ENCODE measurements around the gene TNIP1. TPM values are rescaled to one million over a fixed set of nuclear protein-coding genes. Genes with fewer than 3 reads are reported as not detected.

TNIP1 gene
- total RNA-seq, 1 donor, result 85.8 TPM

DNA sequence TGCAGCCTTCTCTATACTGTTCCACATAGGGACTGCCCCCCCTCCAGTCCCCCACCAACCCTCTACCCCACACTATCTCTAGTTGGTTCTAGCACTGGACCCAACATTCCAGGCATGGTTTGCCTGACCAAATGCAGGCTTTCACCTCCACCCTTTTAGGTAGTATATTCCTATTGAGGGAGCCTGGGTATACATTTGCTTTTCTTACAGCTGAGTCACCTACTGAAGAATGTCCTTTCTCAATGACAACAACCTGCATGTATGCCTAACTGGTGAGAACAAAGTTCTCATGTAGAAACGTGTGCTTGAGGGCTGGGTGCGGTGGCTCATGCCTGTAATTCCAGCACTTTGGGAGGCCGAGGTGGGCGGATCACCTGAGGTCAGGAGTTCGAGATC, 8.2 kb downstream of the TNIP1 start:
- Histone ChIP-seq H3K9me3 (ENCODE audit: low read depth, low read length) (no peaks in the 10 kb centered on the region), H4K20me1 (ENCODE audit: insufficient read depth, low read length) (peaks cover 44% of the 10 kb centered on the region), H3K36me3 (ENCODE audit: insufficient read depth, low read length) (no peaks in the 10 kb centered on the region), H3K4me2 (ENCODE audit: insufficient read depth, low read length) (no peak overlapping the region), H3K4me1 (ENCODE audit: insufficient read depth, low read length) (peaks cover 42% of the 10 kb centered on the region), H3K27ac (ENCODE audit: low read depth, low read length) (no peak overlapping the region), H2AFZ (ENCODE audit: low read length) (no peak overlapping the region), H3K79me2 (ENCODE audit: insufficient read depth, low read length) (peaks cover 80% of the 10 kb centered on the region), H3K27me3 (ENCODE audit: insufficient read depth, low read length) (no peaks in the 10 kb centered on the region), H3K4me3 (ENCODE audit: insufficient read depth, low read length) (no peak overlapping the region)
- DNase-seq (ENCODE audit: insufficient read length, low spot score, missing footprints), result peak; percentile 83
- TF ChIP-seq, protein P1, sequence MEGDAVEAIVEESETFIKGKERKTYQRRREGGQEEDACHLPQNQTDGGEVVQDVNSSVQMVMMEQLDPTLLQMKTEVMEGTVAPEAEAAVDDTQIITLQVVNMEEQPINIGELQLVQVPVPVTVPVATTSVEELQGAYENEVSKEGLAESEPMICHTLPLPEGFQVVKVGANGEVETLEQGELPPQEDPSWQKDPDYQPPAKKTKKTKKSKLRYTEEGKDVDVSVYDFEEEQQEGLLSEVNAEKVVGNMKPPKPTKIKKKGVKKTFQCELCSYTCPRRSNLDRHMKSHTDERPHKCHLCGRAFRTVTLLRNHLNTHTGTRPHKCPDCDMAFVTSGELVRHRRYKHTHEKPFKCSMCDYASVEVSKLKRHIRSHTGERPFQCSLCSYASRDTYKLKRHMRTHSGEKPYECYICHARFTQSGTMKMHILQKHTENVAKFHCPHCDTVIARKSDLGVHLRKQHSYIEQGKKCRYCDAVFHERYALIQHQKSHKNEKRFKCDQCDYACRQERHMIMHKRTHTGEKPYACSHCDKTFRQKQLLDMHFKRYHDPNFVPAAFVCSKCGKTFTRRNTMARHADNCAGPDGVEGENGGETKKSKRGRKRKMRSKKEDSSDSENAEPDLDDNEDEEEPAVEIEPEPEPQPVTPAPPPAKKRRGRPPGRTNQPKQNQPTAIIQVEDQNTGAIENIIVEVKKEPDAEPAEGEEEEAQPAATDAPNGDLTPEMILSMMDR (IDR thresholded peaks at IDR 0.05; ENCODE audit: extremely low read depth, low read depth, low read length), result no peak

DNA sequence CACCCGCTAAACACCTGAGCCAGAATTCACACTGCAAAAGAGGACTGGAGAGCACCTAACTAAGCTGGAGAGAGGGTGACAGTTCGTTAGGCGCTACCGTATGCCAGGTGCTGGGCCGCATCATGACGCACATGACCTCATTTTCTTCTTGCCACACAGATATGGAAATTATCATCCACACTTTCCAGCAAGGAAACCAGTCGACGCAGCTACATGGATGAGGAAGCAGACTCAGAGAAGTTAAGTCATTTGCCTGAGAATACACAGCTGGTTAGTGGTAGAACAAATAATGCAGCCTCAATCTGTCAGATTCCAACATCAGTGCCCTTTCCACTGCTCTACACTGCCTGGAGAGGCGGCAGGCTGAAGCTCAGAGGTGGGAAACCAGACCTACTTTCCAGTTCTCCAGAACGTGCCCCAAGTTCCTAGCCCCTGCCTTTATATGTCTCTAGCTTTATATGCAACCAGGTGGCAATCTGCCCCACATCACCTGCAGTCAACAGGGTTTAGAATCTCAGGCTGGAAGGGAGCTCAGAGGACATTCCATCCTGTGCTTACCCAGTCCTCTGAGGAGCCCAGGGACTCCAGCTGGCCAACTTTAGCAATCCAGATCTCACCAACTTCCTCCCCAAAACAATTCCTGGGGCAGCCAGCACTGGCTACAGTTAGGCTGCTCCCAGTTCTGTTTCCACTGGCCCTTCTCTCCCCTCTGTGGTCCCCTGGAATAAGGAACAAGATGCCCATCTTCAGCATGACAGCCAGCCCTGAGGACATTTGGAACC, 8.8 kb downstream of the TNIP1 start:
- H3K9me3 ChIP-seq (ENCODE audit: low read depth, low read length), result no peaks in the 10 kb centered on the region
- H3K4me1 ChIP-seq (ENCODE audit: insufficient read depth, low read length), result peaks cover 42% of the 10 kb centered on the region
- no peak overlapping the region for H3K4me3 ChIP-seq (ENCODE audit: insufficient read depth, low read length)
- TF ChIP-seq, protein P1 (IDR thresholded peaks at IDR 0.05; ENCODE audit: extremely low read depth, low read depth, low read length), result no peak
- H3K79me2 ChIP-seq (ENCODE audit: insufficient read depth, low read length), result peaks cover 80% of the 10 kb centered on the region
- no peaks in the 10 kb centered on the region for H3K36me3 ChIP-seq (ENCODE audit: insufficient read depth, low read length)
- DNase-seq (ENCODE audit: insufficient read length, low spot score, missing footprints), result peak; percentile 83
- no peak overlapping the region for H2AFZ ChIP-seq (ENCODE audit: low read length)
- H4K20me1 ChIP-seq (ENCODE audit: insufficient read depth, low read length), result peaks cover 44% of the 10 kb centered on the region
- no peaks in the 10 kb centered on the region for H3K27me3 ChIP-seq (ENCODE audit: insufficient read depth, low read length)
- H3K27ac ChIP-seq (ENCODE audit: low read depth, low read length), result peak overlapping the region; percentile 62
- H3K4me2 ChIP-seq (ENCODE audit: insufficient read depth, low read length), result no peak overlapping the region

- no peak for DNase-seq (ENCODE audit: insufficient read length, low spot score, missing footprints)
- no peak overlapping the region for H2AFZ ChIP-seq (ENCODE audit: low read length)
- H3K79me2 ChIP-seq (ENCODE audit: insufficient read depth, low read length), result peaks cover 82% of the 10 kb centered on the region
- H3K36me3 ChIP-seq (ENCODE audit: insufficient read depth, low read length), result no peaks in the 10 kb centered on the region
- H4K20me1 ChIP-seq (ENCODE audit: insufficient read depth, low read length), result peaks cover 42% of the 10 kb centered on the region
- peaks cover 33% of the 10 kb centered on the region for H3K4me1 ChIP-seq (ENCODE audit: insufficient read depth, low read length)
- H3K4me3 ChIP-seq (ENCODE audit: insufficient read depth, low read length), result no peak overlapping the region
- H3K4me2 ChIP-seq (ENCODE audit: insufficient read depth, low read length), result no peak overlapping the region
- no peak overlapping the region for H3K27ac ChIP-seq (ENCODE audit: low read depth, low read length)
- H3K9me3 ChIP-seq (ENCODE audit: low read depth, low read length), result no peaks in the 10 kb centered on the region
- TF ChIP-seq, protein P1 (IDR thresholded peaks at IDR 0.05; ENCODE audit: extremely low read depth, low read depth, low read length), result no peak
- no peaks in the 10 kb centered on the region for H3K27me3 ChIP-seq (ENCODE audit: insufficient read depth, low read length)
Measured at GRCh38 chr5:151071021-151071420, 9.8 kb downstream of the TNIP1 start.

DNA sequence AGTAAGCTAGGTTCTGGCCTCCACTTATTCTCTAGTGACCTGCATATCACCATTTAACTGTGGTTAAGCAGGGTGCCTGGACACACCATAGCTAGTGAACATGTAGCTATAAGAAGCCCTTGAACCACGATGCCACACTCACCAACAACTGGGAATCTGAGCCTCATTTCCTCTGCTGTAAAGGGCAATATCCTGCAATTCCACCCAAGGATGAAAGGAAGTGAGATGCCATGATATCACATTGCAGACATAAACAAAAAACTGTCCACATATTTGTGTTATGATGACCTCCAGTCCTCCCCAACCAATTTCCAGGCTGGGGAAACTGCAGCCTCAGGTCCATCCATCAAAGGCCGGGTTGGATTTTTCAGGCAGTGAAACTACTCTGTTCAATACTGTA, 10.4 kb downstream of the TNIP1 start:
- TF ChIP-seq, protein P1 (IDR thresholded peaks at IDR 0.05; ENCODE audit: extremely low read depth, low read depth, low read length), result no peak
- Histone ChIP-seq H3K27me3 (ENCODE audit: insufficient read depth, low read length) (no peaks in the 10 kb centered on the region), H3K79me2 (ENCODE audit: insufficient read depth, low read length) (peaks cover 83% of the 10 kb centered on the region), H3K4me1 (ENCODE audit: insufficient read depth, low read length) (peaks cover 28% of the 10 kb centered on the region), H3K36me3 (ENCODE audit: insufficient read depth, low read length) (no peaks in the 10 kb centered on the region), H3K27ac (ENCODE audit: low read depth, low read length) (no peak overlapping the region), H3K4me3 (ENCODE audit: insufficient read depth, low read length) (no peak overlapping the region), H2AFZ (ENCODE audit: low read length) (no peak overlapping the region), H3K9me3 (ENCODE audit: low read depth, low read length) (no peaks in the 10 kb centered on the region), H3K4me2 (ENCODE audit: insufficient read depth, low read length) (no peak overlapping the region), H4K20me1 (ENCODE audit: insufficient read depth, low read length) (peaks cover 42% of the 10 kb centered on the region)
- no peak for DNase-seq (ENCODE audit: insufficient read length, low spot score, missing footprints)
